ENCODE measurements around the gene SRPX. TPM values are rescaled to one million over a fixed set of nuclear protein-coding genes. Genes with fewer than 3 reads are reported as not detected.

Gene SRPX
- total and polyA plus RNA-seq, 2 donors from 2014 or later: 6.1 to 39.2 TPM

DNA sequence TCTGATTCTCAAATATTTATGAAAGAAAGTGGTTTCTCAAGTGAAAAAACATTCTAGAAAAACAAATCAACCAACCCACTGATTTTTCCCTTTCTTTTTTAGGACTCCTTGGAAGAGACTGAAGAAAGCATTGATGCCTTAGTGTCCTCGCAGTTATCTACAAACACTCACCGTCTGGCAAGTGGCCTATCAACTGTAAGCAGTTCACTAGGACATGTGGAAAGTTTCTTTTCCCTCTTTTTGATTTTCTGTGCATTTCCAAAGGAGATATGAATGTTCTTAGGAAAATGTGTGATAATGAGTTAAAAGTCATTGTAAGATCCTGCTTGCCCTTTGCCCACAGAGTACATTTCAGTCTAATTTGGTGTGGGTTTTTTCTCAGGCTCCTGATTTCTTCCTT, 118.4 kb downstream of the SRPX start:
- H3K27ac ChIP-seq (ENCODE audit: low read depth in 2 of 2, low read length in 2 of 2): no peak overlapping the region
- no peak overlapping the region for H3K4me3 ChIP-seq (ENCODE audit: low read length in 3 of 3)
- H3K27me3 ChIP-seq (ENCODE audit: control insufficient read depth, insufficient read depth, low read length): no peaks in the 10 kb centered on the region
- no peak overlapping the region for H3K9ac ChIP-seq (ENCODE audit: low read length in 3 of 3)
- H3K9me3 ChIP-seq (ENCODE audit: control insufficient read depth in 2 of 3, insufficient read depth in 1 of 3, low read length in 3 of 3): peaks cover 0 to 2% (median 0%) of the 10 kb centered on the region in 3 donors
- FAIRE-seq (no peak), DNase-seq (no peak)
- no peaks in the 10 kb centered on the region for H3K36me3 ChIP-seq (ENCODE audit: control insufficient read depth in 2 of 3, insufficient read depth in 3 of 3, low read length in 3 of 3)
- TF ChIP-seq, protein P1, sequence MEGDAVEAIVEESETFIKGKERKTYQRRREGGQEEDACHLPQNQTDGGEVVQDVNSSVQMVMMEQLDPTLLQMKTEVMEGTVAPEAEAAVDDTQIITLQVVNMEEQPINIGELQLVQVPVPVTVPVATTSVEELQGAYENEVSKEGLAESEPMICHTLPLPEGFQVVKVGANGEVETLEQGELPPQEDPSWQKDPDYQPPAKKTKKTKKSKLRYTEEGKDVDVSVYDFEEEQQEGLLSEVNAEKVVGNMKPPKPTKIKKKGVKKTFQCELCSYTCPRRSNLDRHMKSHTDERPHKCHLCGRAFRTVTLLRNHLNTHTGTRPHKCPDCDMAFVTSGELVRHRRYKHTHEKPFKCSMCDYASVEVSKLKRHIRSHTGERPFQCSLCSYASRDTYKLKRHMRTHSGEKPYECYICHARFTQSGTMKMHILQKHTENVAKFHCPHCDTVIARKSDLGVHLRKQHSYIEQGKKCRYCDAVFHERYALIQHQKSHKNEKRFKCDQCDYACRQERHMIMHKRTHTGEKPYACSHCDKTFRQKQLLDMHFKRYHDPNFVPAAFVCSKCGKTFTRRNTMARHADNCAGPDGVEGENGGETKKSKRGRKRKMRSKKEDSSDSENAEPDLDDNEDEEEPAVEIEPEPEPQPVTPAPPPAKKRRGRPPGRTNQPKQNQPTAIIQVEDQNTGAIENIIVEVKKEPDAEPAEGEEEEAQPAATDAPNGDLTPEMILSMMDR (IDR thresholded peaks at IDR 0.05; ENCODE audit: borderline replicate concordance, extremely low read depth, insufficient read depth): no peak
- H3K4me1 ChIP-seq (ENCODE audit: control insufficient read depth in 2 of 3, insufficient read depth in 2 of 3, low read depth in 1 of 3, low read length in 3 of 3): no peaks in the 10 kb centered on the region
- intact Hi-C loops (cut with DNase I): no loop called here

DNA sequence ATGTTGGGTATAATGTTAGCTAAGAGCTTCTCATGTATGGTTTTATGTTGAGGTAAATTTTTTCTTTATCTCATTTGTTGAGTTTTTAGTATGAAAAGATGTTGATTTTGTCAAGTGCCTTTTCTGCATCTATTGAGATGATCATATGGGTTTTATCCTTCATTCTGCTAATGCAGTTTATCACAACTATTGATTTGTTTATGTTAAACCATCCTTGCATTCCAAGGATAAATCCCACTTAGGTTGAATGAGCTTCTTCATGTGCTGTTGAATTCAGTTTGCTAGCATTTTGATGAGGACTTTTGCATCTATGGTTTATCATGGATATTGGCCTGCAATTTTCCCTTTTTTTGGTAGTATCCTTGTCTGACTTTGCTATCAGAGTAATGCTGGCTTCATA, 121.0 kb downstream of the SRPX start:
- Histone ChIP-seq H3K9ac (ENCODE audit: low read length in 3 of 3) (no peak overlapping the region), H3K27ac (ENCODE audit: low read depth in 2 of 2, low read length in 2 of 2) (no peak overlapping the region), H3K9me3 (ENCODE audit: control insufficient read depth in 2 of 3, insufficient read depth in 1 of 3, low read length in 3 of 3) (peaks cover 0 to 2% (median 0%) of the 10 kb centered on the region in 3 donors), H3K4me3 (ENCODE audit: low read length in 3 of 3) (no peak overlapping the region), H3K27me3 (ENCODE audit: control insufficient read depth, insufficient read depth, low read length) (no peaks in the 10 kb centered on the region), H3K4me1 (ENCODE audit: control insufficient read depth in 2 of 3, insufficient read depth in 2 of 3, low read depth in 1 of 3, low read length in 3 of 3) (no peaks in the 10 kb centered on the region), H3K36me3 (ENCODE audit: control insufficient read depth in 2 of 3, insufficient read depth in 3 of 3, low read length in 3 of 3) (no peaks in the 10 kb centered on the region)
- intact Hi-C loops (cut with DNase I): no loop called here
- FAIRE-seq (no peak), DNase-seq (no peak)
- TF ChIP-seq, protein P1 (IDR thresholded peaks at IDR 0.05; ENCODE audit: borderline replicate concordance, extremely low read depth, insufficient read depth): no peak

Other genes starting within 250 kb of the SRPX start
- 0.69 TPM for gene SYTL5, start 214.3 kb downstream of the SRPX start, total RNA-seq
- 0.65 TPM for gene SYTL5, start 214.3 kb downstream of the SRPX start, polyA plus RNA-seq (ENCODE audit: insufficient read depth, low read depth, low replicate concordance)
- 23.0 TPM for gene RPGR, start 106.6 kb upstream of the SRPX start, total RNA-seq
- 5.4 TPM for gene RPGR, start 106.6 kb upstream of the SRPX start, polyA plus RNA-seq (ENCODE audit: insufficient read depth, low read depth, low replicate concordance)
- gene OTC, start 131.7 kb upstream of the SRPX start, total RNA-seq: not detected
- not detected for gene OTC, start 131.7 kb upstream of the SRPX start, polyA plus RNA-seq (ENCODE audit: insufficient read depth, low read depth, low replicate concordance)